ENCODE data around the gene CHI3L2.

DNA sequence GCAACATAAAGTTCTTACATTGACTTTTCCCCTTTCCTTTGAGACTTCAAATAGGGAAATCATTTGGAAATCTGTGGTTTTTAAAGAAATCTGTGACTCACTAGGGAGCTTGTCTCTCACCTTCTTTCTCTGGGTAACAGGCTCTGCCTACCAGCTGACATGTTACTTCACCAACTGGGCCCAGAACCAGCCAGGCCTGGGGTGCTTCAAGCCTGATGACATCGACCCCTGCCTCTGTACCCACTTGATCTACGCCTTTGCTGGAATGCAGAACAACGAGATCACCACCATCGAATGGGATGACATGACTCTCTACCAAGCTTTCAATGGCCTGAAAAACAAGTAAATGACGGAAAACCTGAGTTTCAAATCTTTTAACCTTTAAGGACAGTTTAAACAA, 53.9 kb downstream of the CHI3L2 start:
- TF ChIP-seq, protein P1, sequence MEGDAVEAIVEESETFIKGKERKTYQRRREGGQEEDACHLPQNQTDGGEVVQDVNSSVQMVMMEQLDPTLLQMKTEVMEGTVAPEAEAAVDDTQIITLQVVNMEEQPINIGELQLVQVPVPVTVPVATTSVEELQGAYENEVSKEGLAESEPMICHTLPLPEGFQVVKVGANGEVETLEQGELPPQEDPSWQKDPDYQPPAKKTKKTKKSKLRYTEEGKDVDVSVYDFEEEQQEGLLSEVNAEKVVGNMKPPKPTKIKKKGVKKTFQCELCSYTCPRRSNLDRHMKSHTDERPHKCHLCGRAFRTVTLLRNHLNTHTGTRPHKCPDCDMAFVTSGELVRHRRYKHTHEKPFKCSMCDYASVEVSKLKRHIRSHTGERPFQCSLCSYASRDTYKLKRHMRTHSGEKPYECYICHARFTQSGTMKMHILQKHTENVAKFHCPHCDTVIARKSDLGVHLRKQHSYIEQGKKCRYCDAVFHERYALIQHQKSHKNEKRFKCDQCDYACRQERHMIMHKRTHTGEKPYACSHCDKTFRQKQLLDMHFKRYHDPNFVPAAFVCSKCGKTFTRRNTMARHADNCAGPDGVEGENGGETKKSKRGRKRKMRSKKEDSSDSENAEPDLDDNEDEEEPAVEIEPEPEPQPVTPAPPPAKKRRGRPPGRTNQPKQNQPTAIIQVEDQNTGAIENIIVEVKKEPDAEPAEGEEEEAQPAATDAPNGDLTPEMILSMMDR (IDR thresholded peaks at IDR 0.05; ENCODE audit: low read length): no peak
- TF ChIP-seq EZH2phosphoT487 (IDR thresholded peaks at IDR 0.05; ENCODE audit: low read length) (no peak), EZH2 (optimal IDR thresholded peaks at IDR 0.05; ENCODE audit: low read depth, low read length) (no peak)
